SKM-1 (cell line): ENCODE data around the gene PLSCR1.
"Not testable (repeated sequence)": the region's sequence is repeated elsewhere in the genome, so short reads cannot be mapped to it uniquely, and the experiment has no call there.

ENCODE experiments used
- DNase-seq: peaks from one replicate; lab custom pipeline; 2025; ENCODE audit not compliant: unreplicated experiment; lab: John Stamatoyannopoulos, UW

PLSCR1 gene

DNA sequence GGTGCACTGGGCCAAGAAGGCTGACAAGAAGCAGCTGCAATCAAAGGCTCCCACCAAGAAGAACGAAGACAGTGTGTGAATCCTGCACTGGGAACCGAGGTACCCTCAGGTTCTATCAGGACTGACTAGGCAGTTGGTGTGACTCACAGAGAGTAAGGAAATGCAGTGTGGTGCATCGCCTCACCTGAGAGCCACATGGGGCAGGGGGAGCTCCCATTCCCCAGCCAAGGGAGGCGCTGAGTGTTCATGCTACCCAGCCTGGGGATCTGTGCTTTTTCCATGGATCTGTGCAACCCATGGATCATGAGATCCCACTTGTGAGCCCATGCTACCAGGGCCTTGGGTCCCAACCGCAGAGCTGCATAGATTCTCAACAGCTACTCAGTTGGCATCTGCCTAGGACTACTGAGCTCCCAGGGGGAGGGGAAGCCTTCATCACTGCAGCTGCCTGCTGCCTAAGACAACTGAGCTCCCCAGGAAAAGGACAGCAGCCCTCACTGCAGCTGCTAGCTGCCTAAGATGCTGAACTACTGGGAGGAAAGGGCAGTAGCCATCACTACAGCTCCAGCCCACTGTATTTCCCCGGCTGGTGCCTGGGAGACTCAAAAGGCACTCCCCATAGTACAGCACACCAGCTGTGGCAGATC lies 68.2 kb downstream of the PLSCR1 start:
- no peak for DNase-seq

GRCh38 chr3:146474976-146475375 lies 69.4 kb downstream of the PLSCR1 start:
- not testable (repeated sequence) for DNase-seq

- DNase-seq, result no peak
These were observed 70.7 kb downstream of the PLSCR1 start for GRCh38 chr3:146473726-146474125.

DNA sequence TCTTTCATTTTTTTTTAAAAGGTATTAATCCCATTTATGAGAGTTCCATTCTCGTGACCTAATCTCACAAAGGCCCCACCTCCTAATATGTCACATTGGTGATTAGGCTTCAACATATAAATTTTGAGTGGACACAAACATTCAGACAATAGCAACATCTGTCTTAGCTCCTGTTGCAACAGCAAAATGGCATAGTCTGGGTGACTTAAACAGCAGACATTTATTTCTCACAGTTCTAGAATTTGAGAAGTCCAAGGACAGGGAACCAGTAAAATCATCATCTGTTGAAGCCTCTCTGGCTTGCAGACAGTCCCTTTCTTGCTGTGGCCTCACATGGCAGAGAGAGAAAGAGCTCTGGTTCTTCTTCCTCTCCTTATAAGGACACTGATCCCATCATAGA lies 71.8 kb downstream of the PLSCR1 start:
- DNase-seq, result no peak

- no peak for DNase-seq
These were observed 73.4 kb downstream of the PLSCR1 start for GRCh38 chr3:146471012-146471411.

- no peak for DNase-seq
These were observed 73.9 kb downstream of the PLSCR1 start for GRCh38 chr3:146470425-146470990.

DNA sequence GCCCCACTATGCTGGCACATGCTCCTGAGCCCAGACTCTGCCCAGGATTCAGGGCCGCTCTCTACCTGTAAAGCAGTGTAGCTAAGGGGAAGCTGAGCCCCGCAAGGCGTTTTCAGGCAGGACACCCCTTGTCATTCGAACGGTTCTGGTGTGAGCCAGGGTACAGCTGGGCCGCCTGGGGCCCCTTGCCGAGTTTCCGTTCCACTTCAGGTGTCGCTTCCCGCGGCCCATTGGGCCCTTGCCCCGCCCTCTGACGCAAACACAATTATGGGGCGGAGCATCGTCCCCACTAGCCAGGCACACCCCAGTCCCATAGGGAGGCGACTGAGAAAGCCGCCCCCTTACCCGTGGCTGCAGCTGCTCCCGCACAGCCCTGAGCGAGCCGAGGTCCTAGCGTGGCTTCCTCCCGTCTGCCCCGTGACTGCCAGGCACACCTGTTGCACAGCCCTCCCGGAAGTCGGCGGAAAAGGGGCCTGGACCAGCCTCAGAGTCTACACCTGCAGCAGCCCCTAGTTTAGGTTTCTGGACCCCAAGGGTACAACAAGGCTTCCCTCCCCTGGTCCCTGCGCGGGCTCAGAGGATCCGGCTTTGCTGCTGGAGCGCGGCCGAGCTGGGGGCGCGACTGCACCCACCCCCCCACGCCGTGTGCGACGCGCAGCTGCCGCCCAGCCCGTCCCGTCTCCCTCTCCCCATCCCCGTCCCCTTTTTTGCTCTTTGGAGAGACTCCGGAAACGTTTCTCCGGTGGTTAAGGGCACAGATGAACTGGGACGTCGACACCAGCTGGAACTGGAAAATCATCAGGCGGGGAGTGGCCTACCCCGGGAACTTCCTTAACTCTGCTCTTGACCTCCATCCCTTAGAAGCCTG lies 75.0 kb downstream of the PLSCR1 start, which contains the start of gene PLSCR2:
PLSCR2 (minus strand) TSS at position 412 of the 868 bp plus-strand sequence. CDS start 9,657 bp downstream, outside the sequence.
- no peak for DNase-seq

DNA sequence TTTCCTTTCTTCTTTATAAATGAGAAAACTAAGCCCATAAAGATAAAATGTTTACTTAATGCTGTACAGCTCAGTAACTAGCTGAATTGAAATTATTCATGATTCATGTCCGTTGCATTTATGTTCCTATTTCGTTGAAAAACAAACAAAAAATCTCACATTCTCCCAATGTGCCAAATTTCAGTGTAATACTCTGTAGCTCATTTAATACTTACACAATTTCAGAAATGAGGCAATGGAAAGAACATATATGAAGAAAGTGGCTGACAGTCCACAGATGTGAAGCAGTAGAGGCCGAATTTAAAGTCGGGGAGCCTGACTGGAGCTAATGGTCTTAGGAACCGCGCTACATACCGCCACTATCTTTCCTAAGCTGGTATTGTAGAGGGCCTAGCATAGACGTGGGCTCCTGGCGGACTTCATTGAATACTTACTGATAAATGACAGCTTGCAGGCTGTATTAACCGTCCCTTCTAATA lies 75.7 kb downstream of the PLSCR1 start:
- DNase-seq, result no peak

GRCh38 chr3:146468234-146468633 lies 76.2 kb downstream of the PLSCR1 start:
- no peak for DNase-seq

- no peak for DNase-seq
These were observed 77.8 kb downstream of the PLSCR1 start for GRCh38 chr3:146466604-146467003.

- DNase-seq, result no peak
These were observed 78.5 kb downstream of the PLSCR1 start for GRCh38 chr3:146465693-146466465.
